ENCODE results near the gene AP2M1.

AP2M1 gene

DNA sequence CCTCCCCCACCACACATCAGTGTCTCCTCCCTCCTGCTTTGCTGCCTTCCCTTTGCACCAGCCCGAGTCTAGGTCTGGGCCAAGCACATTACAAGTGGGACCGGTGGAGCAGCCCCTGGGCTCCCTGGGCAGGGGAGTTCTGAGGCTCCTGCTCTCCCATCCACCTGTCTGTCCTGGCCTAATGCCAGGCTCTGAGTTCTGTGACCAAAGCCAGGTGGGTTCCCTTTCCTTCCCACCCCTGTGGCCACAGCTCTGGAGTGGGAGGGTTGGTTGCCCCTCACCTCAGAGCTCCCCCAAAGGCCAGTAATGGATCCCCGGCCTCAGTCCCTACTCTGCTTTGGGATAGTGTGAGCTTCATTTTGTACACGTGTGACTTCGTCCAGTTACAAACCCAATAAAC lies 9.0 kb downstream of the AP2M1 start:
- no peak for DNase-seq

DNA sequence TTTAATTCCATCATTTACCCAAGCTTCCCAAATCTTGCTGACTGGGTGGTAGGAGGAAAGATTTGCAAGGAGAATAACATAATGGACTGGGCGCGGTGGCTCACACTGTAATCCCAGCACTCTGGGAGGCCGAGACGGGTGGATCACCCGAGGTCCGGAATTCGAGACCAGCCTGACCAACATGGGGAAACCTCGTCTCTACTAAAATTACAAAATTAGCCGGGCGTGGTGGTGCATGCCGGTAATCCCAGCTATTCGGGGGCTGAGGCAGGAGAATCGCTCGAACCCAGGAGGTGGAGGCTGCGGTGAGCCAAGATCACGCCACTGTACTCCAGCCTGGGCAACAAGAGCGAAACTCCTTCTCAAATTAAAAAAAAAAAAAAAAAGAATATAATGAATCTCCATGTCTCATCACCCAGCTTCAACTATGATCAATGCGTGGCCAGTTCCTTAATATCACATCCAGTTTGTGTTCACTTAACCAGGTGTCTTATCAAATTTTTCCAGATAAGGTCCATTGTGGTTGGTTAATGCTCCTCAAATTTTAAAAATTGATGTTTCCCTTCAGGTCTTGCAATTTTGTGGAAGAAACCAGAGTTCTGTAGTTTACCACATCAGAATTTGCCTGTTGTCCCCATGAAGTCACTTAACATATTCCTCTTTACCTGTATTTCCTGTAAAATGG lies 10.0 kb downstream of the AP2M1 start:
- DNase-seq, result no peak

DNA sequence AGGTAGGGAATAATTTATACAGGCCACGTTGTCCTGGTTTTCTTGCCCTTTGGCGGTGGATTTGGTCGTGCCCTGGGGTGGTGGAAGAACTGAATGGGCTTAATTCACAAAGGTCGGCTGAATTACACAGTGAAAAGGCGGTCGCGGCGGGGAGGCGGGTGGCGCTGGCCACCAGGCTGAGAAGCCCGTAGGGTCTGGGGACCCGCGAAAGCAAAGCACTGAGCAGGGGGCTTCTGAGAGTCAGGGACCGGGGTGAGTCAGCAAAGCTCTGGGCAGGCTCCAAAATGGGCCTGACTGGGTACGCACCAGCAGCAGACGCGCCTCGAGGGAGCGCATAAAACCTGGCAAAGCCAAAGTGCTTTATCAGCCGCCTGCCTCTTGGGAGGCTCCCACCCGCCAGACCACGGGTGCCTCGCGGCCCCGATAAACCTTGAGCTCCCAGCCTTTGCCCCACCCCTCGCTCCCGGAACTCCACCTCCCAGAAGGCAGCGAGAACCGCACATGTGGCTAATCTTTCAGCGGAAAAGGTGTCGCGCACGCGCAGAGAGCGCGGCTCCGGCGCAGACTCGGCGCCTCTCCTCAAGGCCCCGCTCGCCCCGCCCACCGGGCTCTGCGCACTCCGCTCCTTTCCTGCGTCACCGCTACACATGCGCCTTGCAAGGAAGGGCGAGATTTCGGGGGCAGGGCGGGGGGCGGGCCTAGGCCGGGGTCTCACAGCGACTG lies 11.0 kb downstream of the AP2M1 start:
- DNase-seq, result peak; percentile 98 to 99

DNA sequence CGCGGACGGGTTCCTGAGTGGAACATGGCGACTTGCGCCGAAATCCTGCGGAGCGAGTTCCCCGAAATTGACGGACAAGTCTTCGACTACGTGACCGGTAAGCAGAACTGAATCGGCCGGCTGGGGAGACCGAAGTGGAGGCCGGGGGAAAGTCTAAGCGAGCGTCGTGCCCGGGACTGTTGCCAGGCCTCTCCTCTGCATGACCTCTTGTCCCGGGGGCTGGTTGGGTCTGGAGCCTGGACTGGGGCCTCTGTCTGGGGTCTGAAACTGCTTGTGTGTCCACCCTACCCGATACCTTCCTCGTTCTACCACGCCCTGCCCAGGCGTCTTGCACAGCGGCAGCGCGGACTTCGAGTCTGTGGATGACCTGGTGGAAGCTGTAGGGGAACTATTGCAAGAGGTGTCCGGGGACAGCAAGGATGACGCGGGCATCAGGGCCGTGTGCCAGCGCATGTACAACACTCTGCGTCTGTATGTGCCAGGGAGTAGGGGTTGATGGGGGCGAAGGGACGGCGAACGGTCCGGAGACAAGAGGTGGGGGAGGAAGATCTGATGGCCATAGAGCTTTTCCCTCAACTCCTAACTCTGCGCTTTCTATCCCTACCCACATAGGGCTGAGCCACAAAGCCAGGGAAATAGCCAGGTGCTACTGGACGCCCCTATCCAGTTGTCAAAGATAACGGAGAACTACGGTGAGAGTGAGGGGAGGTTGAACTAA lies 11.7 kb downstream of the AP2M1 start, which contains the start of gene ABCF3:
ABCF3 (plus strand) TSS at position 16 of the 718 bp plus-strand sequence; CDS start at position 25, 9 bp downstream.
- peak in 1 of 2 experiments; percentile 13 for DNase-seq

DNA sequence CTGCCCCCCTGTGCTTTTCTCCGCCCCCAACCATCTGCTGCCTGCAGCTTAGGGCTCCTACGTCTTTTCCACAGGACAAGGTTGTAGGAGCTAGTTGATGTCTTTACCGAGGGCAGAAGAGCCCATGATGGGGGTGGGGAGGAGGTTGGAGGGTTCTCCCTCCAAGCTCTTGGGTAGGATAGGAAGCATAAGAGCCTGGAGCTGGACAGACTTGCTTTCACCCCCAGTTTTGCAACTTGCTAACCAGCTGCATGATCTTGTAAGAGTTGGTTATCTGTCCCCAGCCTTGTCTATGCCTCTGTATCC lies 12.2 kb downstream of the AP2M1 start:
- no peak for DNase-seq

GRCh38 chr3:184188080-184188479 lies 13.4 kb downstream of the AP2M1 start:
- no peak for DNase-seq

DNA sequence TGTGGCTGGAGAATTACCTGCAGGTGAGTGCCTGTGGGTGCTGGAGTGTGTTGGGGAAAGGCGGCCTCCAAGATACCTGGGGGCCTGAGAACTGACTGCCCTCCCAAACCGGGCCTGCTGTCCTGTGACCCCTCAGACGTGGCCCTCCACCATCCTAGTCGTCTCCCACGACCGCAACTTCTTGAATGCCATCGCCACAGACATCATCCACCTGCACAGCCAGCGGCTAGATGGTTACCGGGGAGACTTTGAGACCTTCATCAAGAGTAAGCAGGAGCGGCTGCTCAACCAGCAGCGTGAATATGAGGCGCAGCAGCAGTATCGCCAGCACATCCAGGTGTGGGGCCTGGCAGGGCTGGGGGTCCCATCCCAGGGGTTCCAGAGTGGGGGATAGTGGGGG lies 14.8 kb downstream of the AP2M1 start:
- DNase-seq, result no peak

GRCh38 chr3:184192889-184193288 lies 18.2 kb downstream of the AP2M1 start:
- DNase-seq, result no peak

- no peak for DNase-seq
Measured at GRCh38 chr3:184193991-184194539, 19.4 kb downstream of the AP2M1 start.

DNA sequence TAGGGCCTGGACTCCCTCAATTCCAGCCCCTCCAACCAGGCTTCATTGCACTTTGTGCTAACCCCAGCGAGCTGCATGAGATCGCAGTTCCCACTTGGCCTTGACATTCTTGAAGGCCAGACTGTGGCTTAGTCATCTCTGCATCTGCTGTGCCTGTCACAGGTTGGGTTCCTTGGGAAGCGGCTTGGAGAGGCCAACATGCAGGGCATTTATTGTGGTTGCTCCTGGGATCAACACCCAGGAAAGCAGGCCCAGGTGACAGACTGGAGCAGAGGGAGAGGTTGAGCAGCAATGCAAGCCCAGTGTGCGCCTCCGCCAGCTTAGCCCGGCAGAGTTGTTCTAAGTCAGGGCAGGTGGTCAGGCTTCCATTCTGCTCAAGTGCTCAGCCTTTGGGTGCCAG lies 21.9 kb downstream of the AP2M1 start:
- DNase-seq, result peak; percentile 54 to 72

DNA sequence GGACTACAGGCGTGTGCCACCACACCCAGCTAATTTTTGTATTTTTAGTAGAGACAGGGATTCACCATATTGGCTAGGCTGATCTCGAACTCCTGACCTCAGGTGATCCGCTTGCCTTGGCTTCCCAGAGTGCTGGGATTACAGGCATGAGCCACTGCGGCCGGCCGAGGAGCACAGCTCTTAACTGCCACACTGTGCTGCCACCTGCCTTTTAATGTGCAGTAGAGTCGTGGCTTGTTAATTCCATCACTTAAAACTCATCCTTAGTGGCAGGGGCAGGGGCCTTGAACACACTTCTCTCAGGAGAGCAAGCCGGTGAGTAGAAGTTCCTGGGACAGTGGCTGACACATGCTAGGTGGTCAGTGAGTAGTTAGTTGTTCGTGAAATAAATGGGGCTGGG lies 23.9 kb downstream of the AP2M1 start:
- DNase-seq, result no peak

DNA sequence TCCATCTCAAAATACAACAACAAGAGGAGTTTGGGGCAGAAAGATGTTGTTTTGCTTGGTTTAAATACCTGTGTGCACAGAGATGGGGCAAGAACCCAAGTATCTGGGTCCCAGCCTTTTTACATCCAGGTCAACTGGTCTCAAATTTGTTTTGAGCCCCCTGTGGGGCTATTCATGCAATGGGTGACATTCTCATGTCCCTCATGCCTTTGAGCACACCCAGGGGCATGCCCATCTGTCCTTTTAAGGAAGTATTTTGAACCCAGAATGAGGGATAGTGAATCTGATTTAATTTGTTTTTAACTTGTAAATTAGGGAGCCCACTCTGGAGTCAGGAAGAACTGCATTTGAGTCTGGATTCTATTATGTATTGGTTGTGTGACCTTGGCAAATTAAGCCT lies 26.2 kb downstream of the AP2M1 start:
- no peak for DNase-seq

DNA sequence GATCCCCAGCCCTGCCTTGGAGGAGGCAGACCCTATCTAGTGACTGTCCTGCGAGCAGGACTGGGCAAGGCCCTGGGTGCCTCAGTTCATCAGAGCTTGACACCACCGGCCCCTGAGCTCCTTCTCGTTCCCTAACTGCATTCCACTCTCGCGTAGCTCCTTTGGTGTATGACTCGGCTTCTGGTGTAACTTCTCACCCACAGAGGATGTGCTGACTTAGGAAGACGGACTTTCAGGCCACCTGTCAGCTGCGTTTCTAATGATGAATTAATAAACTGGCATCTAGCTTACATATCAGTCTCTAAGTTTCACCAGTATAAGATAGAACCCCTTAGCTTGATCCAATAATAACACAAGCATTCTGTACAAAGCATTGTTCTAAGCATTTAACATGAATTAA lies 28.9 kb downstream of the AP2M1 start:
- DNase-seq, result no peak

DNA sequence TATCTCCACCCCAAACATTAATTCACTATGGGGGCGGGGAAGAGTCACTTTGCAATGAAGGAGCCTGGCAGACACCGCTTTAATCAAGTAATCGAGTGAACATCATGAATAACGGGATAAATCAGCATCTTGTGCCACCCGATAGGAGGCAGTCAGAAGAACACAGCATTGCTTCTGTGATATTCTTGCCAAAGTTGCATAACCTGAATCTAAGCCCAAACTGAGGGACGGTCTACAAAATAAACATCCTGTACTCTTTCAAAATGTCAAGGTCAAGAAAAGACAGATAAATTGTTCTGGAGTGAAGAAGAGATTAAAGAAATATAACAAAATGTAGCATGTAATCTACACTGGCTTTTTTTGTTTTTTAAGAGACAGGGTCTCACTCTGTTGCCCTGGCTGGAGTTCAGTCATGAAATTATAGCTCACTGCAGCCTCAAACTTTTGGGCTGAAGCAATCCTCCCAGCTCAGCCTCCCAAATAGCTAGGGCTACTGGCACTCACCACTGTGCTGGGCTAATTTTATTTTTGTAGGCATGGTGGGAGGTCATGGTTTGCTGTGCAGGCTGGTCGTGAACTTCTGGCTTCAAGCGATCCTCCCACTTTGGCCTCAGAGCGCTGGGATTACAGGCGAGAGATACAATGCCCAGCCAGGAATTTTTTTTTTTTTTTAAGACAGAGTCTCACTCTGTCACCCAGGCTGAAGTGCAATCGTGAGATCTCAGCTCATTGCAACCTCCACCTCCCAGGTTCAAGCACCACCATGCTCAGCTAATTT lies 34.7 kb downstream of the AP2M1 start:
- DNase-seq, result no peak

GRCh38 chr3:184211297-184211696 lies 36.6 kb downstream of the AP2M1 start:
- DNase-seq, result no peak

- no peak for DNase-seq
Measured at GRCh38 chr3:184211718-184212117, 37.1 kb downstream of the AP2M1 start.

DNA sequence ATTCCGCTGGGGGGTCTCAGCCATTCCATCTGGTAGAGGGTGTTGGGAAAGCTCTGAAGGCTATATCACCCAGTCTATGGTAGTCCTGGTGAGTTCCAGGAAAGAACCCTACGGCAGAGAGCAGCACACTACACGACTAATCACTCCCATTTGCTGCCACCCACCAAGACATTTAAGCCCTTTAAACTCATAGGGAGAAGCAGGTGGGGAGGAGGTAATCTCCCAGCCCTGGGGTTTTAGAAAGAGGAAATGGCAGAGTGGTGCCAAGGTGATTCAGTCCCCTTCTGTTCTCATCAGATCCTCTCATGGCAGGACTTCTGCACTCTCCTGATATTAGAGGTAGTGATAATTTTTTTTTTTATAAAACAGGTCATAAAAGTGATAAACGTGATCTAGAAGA lies 44.2 kb downstream of the AP2M1 start:
- DNase-seq, result no peak

GRCh38 chr3:184222521-184222920 lies 47.9 kb downstream of the AP2M1 start:
- DNase-seq, result no peak

GRCh38 chr3:184223946-184224345 lies 49.3 kb downstream of the AP2M1 start:
- DNase-seq, result no peak

DNA sequence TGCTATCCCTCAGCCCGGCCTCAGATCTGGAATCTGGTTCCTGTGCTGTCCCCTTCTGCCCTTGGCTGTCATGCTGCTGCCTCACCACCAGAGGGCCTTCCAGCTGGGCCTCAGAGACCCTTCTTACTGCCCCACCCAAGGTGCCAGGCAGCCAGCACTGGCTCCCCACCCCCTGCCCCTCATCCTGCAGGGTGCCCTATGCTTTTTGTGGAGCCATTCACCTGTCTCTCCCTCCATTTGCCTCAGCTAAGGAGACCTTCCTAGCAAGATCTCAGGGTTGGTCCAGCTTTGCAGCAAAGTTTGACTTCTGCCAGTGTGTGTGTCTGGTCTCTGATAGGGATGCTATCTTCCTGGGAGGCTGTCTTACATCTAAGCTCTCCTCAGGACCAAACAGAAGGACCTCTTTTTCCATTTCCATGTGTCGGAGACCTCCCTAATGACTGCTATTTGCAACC lies 52.9 kb downstream of the AP2M1 start:
- peak in 1 of 2 experiments; percentile 32 for DNase-seq

GRCh38 chr3:184228376-184229137 lies 53.9 kb downstream of the AP2M1 start:
- DNase-seq, result no peak

Data from SHP77 (cell line).